DND-41 (cell line): ENCODE results near the gene BIRC2.

Experiments used
- ATAC-seq: fragments of 200-7000 bp; cut with Tn5 transposase; 3 replicates; pipeline ENCODE4 v1.9.1; 2021; ENCODE audit warnings: low read depth; ENCODE audit not compliant: insufficient read depth
- DNase-seq: peaks from one replicate; pipeline ENCODE4 v3.0.0-alpha.2; 2020
- H2AFZ ChIP-seq: 2 replicates; pipeline ENCODE4 v1.6.0; 2012; ENCODE audit warnings: low read depth, low read length
- H3K27ac ChIP-seq: 2 replicates; pipeline ENCODE4 v1.5.1; 2012; ENCODE audit warnings: low read length, inconsistent platforms
- H3K27me3 ChIP-seq: fragments of 200-600 bp; sonication (generic); 2 replicates; pipeline ENCODE4 v1.6.0; 2012; ENCODE audit warnings: low read length, mild to moderate bottlenecking, inconsistent platforms; ENCODE audit not compliant: insufficient read depth, poor library complexity
- H3K36me3 ChIP-seq: 2 replicates; pipeline ENCODE4 v1.5.1; 2012; ENCODE audit warnings: low read length, inconsistent platforms; ENCODE audit not compliant: insufficient read depth
- H3K4me1 ChIP-seq: 2 replicates; pipeline ENCODE4 v1.5.1; 2012; ENCODE audit warnings: mild to moderate bottlenecking, low read length; ENCODE audit not compliant: insufficient read depth
- H3K4me2 ChIP-seq: 2 replicates; pipeline ENCODE4 v1.6.0; 2012; ENCODE audit warnings: mild to moderate bottlenecking, moderate library complexity, low read length, inconsistent platforms; ENCODE audit not compliant: insufficient read depth
- H3K4me3 ChIP-seq, 2 experiments: fragments of 200-600 bp in 1 of 2; shearing (Covaris generic) in 1 of 2; 2 replicates each; pipeline ENCODE4 v1.5.1; 2012 to 2016; ENCODE audit warnings: inconsistent platforms in 2 of 2, low read length in 2 of 2, mild to moderate bottlenecking in 2 of 2, low read depth in 1 of 2, moderate library complexity in 1 of 2
- H3K79me2 ChIP-seq: 2 replicates; pipeline ENCODE4 v1.6.0; 2012; ENCODE audit warnings: low read length, inconsistent platforms; ENCODE audit not compliant: insufficient read depth
- H3K9ac ChIP-seq: 2 replicates; pipeline ENCODE4 v1.6.0; 2012; ENCODE audit warnings: low read depth, mild to moderate bottlenecking, inconsistent platforms, low read length, moderate library complexity
- H3K9me3 ChIP-seq: 2 replicates; pipeline ENCODE4 v1.5.1; 2012; ENCODE audit warnings: low read length, moderate library complexity, mild to moderate bottlenecking, inconsistent platforms; ENCODE audit not compliant: insufficient read depth, severe bottlenecking
- H4K20me1 ChIP-seq: 2 replicates; pipeline ENCODE4 v1.6.0; 2012; ENCODE audit warnings: low read length; ENCODE audit not compliant: insufficient read depth
- EZH2 ChIP-seq: IDR thresholded peaks from 3 replicates; pipeline ENCODE4 v1.6.1; 2012; ENCODE audit warnings: borderline replicate concordance, low read depth, mild to moderate bottlenecking, moderate library complexity, low read length, inconsistent platforms; ENCODE audit not compliant: severe bottlenecking
- TF ChIP-seq, protein P1 (sequence below): IDR thresholded peaks from 2 replicates; pipeline ENCODE4 v1.5.1; 2012; ENCODE audit warnings: borderline replicate concordance, low read length, moderate library complexity, mild to moderate bottlenecking; ENCODE audit not compliant: poor library complexity, severe bottlenecking; ENCODE audit errors: extremely low read depth

The BIRC2 gene

GRCh38 chr11:102399189-102399588 lies 52.2 kb downstream of the BIRC2 start:
- Histone ChIP-seq H3K79me2 (peaks cover 7% of the 10 kb centered on the region; the same call in 1 of the 2 replicates), H3K4me3 (no peak overlapping the region), H3K36me3 (peaks cover 74% of the 10 kb centered on the region), H3K27ac (no peak overlapping the region), H3K9me3 (no peaks in the 10 kb centered on the region), H3K27me3 (no peaks in the 10 kb centered on the region), H3K9ac (no peak overlapping the region), H3K4me1 (no peaks in the 10 kb centered on the region), H4K20me1 (peaks cover 8% of the 10 kb centered on the region; the same call in 1 of the 2 replicates), H3K4me2 (no peak overlapping the region), H2AFZ (no peak overlapping the region)
- DNase-seq (no peak), ATAC-seq (no peak)
- TF ChIP-seq EZH2: no peak
- TF ChIP-seq, protein P1, sequence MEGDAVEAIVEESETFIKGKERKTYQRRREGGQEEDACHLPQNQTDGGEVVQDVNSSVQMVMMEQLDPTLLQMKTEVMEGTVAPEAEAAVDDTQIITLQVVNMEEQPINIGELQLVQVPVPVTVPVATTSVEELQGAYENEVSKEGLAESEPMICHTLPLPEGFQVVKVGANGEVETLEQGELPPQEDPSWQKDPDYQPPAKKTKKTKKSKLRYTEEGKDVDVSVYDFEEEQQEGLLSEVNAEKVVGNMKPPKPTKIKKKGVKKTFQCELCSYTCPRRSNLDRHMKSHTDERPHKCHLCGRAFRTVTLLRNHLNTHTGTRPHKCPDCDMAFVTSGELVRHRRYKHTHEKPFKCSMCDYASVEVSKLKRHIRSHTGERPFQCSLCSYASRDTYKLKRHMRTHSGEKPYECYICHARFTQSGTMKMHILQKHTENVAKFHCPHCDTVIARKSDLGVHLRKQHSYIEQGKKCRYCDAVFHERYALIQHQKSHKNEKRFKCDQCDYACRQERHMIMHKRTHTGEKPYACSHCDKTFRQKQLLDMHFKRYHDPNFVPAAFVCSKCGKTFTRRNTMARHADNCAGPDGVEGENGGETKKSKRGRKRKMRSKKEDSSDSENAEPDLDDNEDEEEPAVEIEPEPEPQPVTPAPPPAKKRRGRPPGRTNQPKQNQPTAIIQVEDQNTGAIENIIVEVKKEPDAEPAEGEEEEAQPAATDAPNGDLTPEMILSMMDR: no peak

GRCh38 chr11:102400603-102401002 lies 53.6 kb downstream of the BIRC2 start:
- ATAC-seq (no peak), DNase-seq (no peak)
- H3K4me1 ChIP-seq: no peaks in the 10 kb centered on the region
- peaks cover 15% of the 10 kb centered on the region; the same call in 1 of the 2 replicates for H3K79me2 ChIP-seq
- no peak overlapping the region for H3K4me2 ChIP-seq
- H3K9ac ChIP-seq: no peak overlapping the region
- H4K20me1 ChIP-seq: peaks cover 10% of the 10 kb centered on the region; the same call in 1 of the 2 replicates
- no peaks in the 10 kb centered on the region for H3K27me3 ChIP-seq
- H3K36me3 ChIP-seq: peaks cover 66% of the 10 kb centered on the region
- TF ChIP-seq EZH2: no peak
- TF ChIP-seq, protein P1: no peak
- H3K4me3 ChIP-seq: no peak overlapping the region
- H3K9me3 ChIP-seq: no peaks in the 10 kb centered on the region
- H3K27ac ChIP-seq: no peak overlapping the region
- H2AFZ ChIP-seq: no peak overlapping the region

- H2AFZ ChIP-seq: no peak overlapping the region
- H4K20me1 ChIP-seq: peaks cover 20% of the 10 kb centered on the region
- H3K36me3 ChIP-seq: peaks cover 62% of the 10 kb centered on the region
- H3K4me3 ChIP-seq: no peak overlapping the region
- H3K9ac ChIP-seq: no peak overlapping the region
- H3K27ac ChIP-seq: no peak overlapping the region
- H3K9me3 ChIP-seq: no peaks in the 10 kb centered on the region
- H3K4me2 ChIP-seq: no peak overlapping the region
- DNase-seq (no peak), ATAC-seq (no peak)
- peaks cover 26% of the 10 kb centered on the region for H3K79me2 ChIP-seq
- no peaks in the 10 kb centered on the region for H3K4me1 ChIP-seq
- H3K27me3 ChIP-seq: no peaks in the 10 kb centered on the region
- TF ChIP-seq, protein P1: no peak
- TF ChIP-seq EZH2: no peak
These were observed 54.9 kb downstream of the BIRC2 start for GRCh38 chr11:102401905-102402304.

DNA sequence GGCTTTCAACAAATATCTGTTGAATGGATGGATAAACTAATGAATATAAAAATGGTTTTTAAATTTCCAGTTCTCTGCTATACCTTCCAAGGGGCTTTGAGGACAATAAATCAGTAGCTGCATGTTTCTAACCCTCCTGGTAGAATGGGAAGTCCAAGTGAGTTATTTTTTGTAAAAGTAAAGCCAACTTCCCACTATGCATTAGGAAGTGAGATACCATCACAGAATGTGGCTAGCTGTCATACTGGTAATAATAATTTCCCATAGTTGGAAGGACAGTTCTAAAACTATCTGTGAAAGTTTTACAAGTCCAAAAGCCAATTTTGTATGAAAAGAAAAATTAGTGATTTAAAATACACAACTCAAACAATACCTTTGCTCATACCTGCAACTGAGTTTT lies 55.5 kb downstream of the BIRC2 start:
- Histone ChIP-seq H3K4me1 (no peaks in the 10 kb centered on the region), H3K27ac (no peak overlapping the region), H3K4me2 (no peak overlapping the region), H3K27me3 (no peaks in the 10 kb centered on the region), H3K4me3 (no peak overlapping the region), H3K36me3 (peaks cover 56% of the 10 kb centered on the region), H3K9me3 (no peaks in the 10 kb centered on the region), H3K79me2 (peaks cover 33% of the 10 kb centered on the region), H3K9ac (no peak overlapping the region), H4K20me1 (peaks cover 25% of the 10 kb centered on the region), H2AFZ (no peak overlapping the region)
- ATAC-seq (no peak), DNase-seq (no peak)
- TF ChIP-seq, protein P1: no peak
- TF ChIP-seq EZH2: no peak
